HG03432 (cell line): Measurements from ENCODE around the gene CDH12.
A peak's percentile ranks its signal among the peaks of the same experiment; 100 is the strongest.
"Not testable (repeated sequence)": the region's sequence is repeated elsewhere in the genome, so short reads cannot be mapped to it uniquely, and the experiment has no call there.

Source experiments
- ATAC-seq: cut with Tn5 transposase; IDR thresholded peaks from one replicate; pipeline ENCODE4 v1.9.1; 2021; ENCODE audit warnings: mild to moderate bottlenecking, moderate library complexity; ENCODE audit not compliant: unreplicated experiment

Gene CDH12

DNA sequence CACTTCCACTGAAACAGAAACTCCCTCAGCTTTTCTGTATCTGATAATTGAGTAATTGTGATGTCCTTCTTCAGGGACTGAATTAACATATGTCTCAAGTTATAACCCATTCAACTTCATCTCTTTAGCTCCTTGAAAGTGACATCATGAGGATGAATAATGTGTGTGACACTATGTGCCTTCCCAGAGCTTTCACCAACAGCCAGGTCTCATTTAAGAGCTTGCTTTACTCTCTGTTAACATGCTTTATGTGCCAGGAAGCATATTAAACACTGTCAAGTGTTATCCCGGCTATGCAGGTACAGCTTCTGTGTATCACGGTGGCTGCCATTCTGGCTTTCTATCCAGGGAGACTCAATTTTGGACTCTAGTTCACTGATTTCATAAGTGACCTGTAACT is 799.9 kb downstream of the CDH12 start:
- no peak for ATAC-seq

DNA sequence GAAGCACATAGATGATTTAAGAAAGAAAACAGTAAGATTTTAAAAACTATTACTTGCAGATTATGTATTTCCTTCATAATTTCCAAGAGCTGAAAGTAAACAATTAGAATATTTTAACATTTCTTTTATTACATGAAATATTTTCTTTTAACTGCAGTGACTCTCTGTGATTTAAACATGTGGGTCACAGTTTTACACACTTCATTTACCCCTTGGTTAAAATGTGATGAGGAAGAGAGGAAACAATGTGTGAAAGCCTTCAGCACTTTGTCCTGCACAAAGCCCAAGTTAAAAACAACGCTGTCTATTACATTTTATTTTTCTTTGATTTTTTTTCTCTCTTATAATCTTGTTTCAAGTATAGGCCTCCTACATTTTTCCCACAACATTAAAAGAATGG is 801.3 kb downstream of the CDH12 start:
- no peak for ATAC-seq

DNA sequence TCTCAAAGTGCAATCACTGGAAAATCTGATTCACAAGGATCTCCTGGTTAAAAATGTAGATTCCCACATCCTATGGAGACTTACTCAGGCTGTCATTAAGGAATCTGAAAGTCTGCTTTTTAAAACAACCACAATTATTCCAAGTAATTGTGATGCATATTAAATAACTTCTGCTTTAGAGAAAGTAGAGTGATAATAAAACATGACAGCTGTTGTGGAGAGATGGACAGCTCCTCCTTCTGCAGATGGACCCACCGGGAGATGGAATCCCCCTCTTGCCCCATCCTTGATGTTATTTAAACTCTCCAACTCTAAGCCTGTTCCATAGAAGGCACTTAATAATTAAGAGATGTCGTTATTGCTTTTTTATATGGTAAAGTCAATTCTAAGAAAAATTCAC is 802.2 kb downstream of the CDH12 start:
- ATAC-seq, result no peak

DNA sequence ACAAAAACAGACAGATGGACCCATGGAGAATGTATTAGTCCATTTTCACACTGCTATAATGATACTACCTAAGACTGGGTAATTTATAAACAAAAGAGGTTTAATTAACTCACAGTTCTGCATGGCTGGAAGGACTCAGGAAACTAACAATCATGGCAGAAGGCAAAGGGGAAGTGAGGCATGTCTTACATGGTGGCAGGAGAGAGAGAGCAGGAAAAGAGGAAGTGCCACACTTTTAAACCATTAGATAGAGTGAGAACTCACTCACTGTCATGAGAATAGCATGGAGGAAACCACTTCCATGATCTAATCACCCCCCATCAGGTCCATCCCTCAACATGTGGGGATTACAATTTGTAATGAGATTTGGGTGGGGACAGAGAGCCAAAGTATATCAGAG is 808.9 kb downstream of the CDH12 start:
- ATAC-seq, result no peak

DNA sequence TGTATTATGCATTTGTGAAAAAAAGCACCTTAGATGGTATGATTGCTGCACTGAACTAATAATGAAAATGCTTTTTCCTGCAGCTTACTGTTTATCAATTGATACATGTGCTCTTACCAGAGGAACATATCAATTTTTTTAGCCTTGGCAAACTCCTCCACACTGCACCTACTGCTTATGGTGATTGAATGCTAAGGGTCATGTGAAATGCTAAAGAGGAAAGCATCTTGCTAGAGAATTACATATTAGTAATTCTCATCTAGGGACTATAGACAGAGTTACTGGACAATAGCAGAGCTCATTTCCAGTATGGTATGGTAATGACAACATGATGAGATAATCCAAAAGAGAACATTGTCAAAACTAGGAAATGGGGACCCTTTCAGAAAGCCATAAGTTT is 817.1 kb downstream of the CDH12 start:
- ATAC-seq, result no peak

DNA sequence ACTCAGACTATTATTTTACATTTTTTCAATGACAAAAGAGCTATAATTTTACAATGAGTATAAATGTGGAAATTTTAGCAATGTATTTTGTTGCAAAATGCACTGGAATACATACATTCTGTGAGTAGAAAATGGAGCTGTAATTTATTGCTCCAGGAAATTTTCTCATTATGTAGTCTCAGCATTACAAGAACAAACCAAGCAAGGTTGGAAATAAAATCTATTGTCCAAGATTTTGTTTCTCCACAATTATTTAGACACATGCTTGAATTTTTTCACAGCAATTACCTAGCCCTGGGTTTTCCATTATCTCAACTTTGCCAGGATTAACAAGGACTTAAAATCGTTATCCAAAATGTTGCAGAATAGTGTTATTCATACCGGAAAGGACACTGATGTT is 820.1 kb downstream of the CDH12 start:
- ATAC-seq, result no peak

DNA sequence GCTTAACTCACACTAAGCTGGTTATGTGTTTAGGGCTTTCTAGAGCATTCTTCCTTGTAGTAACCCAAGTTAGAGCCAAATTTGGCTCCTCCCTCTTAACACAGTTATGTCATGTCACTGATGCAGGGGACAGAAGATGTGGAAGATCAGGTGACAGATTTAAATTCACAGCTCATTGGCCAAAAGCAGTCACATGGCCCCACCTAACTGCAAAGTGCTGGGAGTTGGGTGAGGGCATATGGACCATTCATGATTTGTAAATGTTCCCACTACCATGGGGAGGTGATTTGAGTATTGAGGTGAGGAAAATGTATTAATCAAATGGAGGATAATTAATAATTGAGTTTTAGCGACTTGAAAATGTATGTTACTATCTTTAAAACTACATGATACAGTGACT is 829.4 kb downstream of the CDH12 start:
- ATAC-seq, result no peak

DNA sequence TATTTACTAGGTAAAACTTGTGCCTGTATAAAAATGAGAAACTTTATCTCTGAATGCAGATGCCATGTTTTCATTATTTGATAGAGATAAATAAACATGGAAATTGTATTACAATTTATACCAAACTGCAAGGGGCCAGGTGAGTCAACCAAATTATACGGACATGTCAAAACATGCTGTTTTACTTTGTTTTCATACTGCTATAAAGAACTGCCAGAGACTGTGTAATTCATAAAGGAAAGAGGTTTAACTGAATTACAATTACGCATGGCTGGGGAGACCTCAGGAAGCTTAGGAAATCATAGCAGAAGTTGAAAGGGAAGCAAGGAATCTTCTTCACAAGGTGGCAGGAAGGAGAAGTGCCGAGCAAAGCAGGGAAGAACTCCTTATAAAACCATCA is 840.3 kb downstream of the CDH12 start:
- not testable (repeated sequence) for ATAC-seq

DNA sequence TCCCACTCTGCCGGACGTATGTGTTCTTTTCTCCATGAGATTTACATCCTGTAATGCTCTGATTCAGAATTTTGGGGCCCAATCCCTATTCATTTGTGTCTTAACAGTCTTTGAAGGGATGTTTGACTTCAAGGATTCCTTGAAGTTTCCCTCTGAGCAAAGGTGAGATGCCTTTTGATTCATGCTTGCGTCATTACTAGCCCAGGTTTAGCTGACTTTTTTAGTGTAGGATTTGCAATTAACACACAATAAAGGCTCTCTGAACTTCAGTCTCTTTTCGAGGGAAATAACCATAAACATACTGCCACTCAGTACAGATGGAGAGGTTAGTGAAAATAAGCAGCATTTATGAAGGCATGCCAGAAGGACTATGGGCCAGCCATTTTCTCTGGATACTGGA is 842.3 kb downstream of the CDH12 start:
- not testable (repeated sequence) for ATAC-seq

DNA sequence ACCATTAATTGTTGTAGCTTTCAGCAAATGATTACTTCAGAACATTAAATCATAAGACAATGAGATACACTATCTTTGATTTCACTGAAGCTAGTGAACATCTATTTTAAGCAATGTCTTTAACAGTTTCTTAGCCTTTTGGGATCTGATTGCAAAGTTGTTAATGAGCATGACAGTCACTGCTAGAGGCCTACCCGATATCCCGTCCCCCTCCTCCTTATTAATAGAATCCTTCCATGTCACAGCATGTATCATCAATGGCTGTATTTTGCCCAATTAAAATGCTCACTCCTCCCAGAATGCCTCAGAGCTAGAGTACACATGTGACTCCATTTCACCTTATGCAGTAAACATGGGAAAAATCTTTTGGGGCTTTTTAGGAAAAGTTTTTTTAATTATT is 852.0 kb downstream of the CDH12 start:
- ATAC-seq, result not testable (repeated sequence)

DNA sequence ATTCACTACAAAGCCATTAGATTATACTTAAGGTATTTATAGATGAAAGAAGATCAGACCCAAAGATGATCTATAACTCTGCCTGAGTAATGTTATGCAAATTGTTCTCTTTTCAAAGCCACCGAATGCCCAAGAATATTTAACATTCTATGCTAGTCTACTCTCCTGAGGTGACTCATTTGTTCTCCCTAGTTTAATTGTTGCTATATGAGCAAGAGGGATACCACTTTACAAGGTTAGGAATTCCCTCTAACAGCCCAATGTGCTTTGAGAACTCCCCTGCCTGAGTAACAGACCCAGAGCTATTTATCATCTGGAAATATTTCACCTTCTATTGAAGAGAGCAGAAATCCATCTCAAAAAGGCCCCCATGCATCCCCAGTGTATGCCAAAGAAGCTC is 867.3 kb downstream of the CDH12 start:
- ATAC-seq, result not testable (repeated sequence)

DNA sequence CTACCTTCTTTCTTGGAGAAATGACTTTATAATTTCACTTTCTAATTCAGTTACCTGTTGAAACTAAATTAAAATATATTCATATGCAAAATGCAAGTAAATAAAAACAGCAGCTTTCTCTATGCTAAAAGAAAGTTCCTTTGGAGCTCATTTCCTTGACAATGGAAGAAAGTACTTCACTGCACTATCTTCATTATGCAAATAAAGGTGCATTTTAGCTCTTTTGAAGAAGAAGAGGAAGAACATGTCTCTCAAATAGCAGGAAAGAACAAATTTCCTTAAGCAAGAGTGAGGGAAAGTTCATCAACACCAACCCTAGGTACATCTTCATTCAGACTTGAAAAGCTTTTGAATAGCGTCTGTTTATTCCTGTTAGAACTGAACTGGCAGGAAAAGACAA is 901.6 kb downstream of the CDH12 start:
- not testable (repeated sequence) for ATAC-seq

DNA sequence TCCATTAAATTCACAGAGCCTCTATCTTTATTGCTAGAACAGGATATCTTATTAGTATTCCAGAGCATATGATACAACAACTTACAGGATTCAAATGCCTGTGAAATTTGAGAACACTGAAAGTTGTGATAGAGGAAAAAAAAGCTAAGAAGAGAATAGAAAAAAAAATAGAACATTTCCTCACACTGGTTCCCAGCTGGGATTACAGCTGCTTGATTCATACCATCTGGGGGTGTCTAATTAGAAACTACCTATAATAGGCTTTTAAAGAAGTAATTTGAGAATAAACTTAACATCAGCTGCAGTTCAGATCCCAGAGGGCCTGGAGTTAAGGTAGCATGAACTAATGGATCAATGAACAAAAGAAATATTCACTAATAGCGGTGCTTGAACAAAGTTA is 922.0 kb downstream of the CDH12 start:
- ATAC-seq, result no peak

DNA sequence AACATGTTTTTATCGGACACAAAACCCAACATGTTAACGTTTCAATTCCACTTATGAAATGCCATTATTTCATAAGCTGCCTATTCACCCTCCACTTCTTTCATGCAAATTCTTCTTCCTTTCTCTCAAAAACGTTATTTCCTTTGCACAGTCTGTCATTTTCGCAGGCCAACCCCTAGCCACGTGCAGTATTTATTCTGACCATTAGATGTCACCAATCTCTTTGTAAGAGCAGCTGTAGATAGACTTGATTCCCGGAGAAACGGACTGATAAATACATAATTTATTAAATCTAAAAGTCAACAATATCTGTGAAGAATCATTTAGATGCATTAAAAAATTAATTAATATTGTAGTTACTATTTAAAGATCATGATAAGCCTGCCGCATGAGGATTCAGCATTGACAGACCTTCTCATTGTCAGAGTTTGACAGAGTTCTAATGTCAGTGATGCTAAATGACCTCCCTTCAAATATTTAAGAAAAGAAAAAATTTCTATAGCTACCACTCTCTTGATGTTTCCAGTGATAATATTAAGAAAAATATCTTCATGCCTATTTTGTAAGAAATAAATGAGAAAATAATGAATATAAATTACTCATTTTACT is 933.6 kb downstream of the CDH12 start:
- ATAC-seq, result peak; percentile 95

DNA sequence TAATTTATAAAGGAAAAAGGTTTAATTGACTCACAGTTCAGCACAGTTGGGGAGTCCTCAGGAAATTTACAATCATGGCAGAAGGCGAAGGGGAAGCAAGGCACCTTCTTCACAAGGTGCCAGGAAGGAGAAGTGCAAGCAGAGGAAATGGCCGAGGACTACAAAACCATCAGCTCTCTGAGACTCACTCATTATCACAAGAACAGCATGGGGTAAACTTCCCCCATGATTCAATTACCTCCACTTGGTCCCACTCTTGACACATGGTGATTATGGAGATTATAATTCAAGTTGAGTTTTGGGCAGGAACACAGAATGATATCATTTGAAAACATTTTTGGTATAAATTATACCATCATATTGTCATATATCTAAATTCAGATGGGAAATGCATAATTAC is 934.7 kb downstream of the CDH12 start:
- ATAC-seq, result no peak

DNA sequence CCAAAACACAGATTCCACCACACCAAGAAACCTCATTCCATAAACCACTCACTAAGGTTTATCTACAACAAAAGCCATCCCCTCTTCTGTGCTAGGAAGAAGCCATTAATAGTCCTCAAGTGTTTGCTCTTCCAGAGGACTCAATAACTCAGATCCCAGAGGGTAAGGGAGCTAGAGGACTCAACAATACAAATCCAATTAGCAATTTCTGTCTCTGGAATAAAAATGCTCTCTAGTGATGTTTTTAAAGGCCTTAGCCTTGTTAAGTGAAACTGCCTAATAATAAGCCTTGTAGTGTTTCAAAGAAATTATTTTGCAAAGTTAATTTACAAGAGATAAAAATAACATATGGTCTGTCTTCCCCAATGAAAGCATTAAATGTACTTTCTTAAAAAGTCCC is 942.4 kb downstream of the CDH12 start:
- ATAC-seq, result no peak

DNA sequence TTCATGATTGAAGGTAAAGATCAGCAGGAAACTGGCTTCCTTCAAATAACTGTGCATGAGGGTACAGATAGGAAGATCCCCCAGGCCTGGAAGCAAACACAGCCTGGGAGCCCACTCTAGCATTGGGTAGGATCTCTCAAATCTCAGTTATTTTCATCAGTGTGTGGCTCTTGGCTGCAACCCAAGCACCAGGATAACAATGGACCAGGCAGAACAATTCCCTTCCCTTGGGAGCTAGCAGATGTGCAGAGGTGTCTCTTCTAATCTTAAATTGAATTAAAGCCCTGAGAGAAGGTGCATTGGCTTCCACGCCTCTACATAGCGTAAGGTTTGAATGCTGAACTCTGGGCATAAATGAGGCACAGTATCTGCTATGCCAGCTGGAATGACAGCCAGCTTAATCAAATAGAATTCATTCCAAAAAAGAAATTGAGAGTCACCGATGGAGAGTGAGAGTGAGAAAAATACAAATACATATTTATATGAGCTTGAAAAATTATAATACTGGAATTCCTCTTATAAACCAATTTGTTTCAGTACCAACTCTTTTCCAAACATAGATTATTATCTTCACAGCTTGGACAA is 957.3 kb downstream of the CDH12 start:
- no peak for ATAC-seq

DNA sequence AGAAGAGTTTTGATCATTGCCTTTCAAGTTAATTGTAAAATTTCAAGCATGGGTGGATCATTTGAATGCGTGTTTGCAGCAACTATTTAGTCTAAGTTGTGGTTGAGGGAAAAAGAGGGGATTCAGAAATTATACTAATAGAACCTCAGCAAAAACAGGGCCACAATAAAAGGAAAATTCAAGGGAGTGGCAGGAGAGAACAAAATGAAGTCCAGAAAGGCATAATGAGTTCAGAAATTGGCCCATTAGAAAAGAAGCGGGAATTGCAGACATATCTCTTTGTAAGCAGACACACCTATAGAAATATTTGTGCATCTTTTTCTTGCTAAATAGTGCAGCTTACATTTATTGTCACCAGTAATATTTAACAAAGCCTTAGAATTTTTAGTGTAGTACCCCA is 960.0 kb downstream of the CDH12 start:
- ATAC-seq, result no peak

DNA sequence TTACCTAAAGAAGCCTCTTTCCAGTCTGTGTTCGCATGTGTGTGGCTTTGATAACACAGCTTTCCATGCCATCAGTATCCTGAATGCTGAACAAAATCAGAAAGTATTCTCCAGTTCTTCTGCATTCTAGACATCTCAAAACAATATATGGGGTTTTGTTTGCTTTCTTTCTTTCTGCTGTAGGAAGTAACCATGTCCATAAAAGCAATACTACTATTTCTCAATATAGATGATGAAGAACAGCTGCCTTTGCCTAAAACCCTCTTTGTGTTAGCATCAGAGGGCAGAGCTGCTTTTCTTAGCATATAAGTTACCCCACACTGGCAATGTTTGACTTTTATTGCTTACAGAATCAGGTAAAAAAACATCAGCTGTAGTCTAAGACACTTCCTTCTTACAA is 963.6 kb downstream of the CDH12 start:
- no peak for ATAC-seq

DNA sequence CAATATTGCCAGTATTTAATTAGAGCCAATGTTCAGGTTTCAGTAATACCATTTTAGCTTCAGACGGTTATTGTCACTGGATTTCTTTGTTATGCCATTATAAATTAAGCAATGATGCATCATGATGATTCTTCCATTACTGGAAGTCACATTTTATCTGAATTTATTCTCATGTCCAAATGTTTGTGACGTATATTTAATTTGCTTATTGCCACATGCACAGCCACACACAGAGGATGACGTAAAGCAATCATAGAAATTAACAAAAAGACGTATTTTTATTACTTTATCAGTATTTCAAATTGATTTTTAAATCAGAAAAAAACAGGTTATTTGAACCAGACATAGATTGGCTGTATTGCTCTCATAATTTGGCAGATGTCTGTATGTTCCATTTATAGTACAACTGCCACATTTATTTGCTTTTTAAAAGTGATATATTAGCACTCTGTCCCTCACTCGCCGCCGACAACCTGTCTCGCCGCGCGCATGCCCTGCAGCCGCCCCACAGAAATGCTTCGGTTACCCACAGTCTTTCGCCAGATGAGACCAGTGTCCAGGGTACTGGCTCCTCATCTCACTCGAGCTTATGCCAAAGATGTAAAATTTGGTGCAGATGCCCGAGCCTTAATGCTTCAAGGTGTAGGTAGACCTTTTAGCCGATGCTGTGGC is 970.9 kb downstream of the CDH12 start:
- no peak for ATAC-seq

DNA sequence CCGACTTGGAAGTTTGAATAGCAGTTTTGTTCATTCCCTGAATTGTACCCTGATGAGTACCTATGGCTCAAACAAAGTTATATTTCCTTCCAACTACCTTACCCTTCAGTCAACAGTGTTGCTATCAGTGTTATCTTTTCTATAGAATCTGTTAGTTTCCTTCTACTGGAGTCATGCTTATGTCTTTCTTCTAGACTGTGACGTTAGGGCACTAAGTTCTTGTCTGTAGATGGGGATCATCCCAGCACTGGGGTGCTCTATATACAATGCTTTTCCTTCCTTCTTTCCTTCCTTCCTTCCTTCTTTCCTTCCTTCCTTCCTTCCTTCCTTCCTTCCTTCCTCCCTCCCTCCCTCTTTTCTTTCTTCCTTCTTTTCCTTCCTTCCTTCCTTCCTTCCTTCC is 973.0 kb downstream of the CDH12 start:
- no peak for ATAC-seq

DNA sequence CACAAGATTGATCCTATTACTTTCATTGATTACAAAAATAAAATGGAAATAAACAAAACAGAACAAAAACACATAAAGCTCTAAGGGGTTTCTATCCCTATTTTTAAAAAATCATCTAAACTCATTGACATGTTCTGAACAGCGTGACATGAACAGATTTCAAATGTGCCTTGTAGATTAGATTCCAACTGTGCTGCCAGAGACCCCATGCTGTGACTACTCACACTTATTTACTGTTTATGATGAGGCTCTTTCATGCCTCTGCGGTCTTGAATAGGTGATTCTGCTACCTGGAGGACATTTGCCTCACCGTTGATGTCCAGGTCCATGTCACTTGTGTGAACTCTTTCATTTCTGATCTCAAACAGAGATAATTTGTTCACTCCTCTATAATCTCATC is 990.2 kb downstream of the CDH12 start:
- no peak for ATAC-seq

DNA sequence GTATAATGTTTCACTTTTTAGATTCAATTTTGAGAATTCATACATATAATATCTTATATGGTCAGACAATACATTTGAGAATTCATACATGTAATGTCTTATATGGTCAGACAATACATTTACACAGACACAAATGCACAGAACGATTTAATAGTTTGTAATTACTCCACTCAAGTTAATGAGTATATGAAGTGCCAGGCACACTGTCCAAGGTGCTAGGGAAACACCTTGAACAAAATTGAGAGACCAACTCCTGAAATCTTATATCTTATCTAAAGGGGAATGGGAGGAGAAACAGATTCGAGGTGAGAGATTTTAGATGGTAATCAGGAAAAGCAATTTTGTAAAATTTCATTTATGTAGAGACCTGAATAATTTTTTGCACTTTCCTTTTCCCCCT is 994.7 kb downstream of the CDH12 start:
- no peak for ATAC-seq
